IMR-90 (cell line): ENCODE data around the gene CCDC97. TPM values are rescaled to one million over a fixed set of nuclear protein-coding genes. Genes with fewer than 3 reads are reported as not detected.

Source experiments
- ATAC-seq: fragments of 200-7000 bp; cut with Tn5 transposase; 2 replicates; pipeline ENCODE4 v1.9.1; 2020; ENCODE audit warnings: low read depth, mild to moderate bottlenecking, moderate library complexity
- BruUV-seq: library from RNA; stranded (reverse); fragments of 400-500 nt; replicated peaks from 2 replicates; lab custom pipeline; 2021; lab: Mats Ljungman, UMichigan
- CTCF ChIA-PET: fragments of 300-600 bp; formaldehyde crosslinking; extraction: SDS; loops from one replicate; lab custom pipeline; 2021; ENCODE audit warnings: antibody characterized with exemption; lab: Yijun Ruan, JAX
- POLR2A ChIA-PET: fragments of 300-600 bp; sonication (Branson Sonifier 250); formaldehyde crosslinking; loops from one replicate; lab custom pipeline; 2022; ENCODE audit warnings: antibody characterized with exemption; ENCODE audit not compliant: unreplicated experiment; lab: Charles Lee
- DNase-seq: peaks from one replicate; pipeline ENCODE4 v3.0.0; 2013
- H2AFZ ChIP-seq: replicated peaks from 2 replicates; pipeline ENCODE3; 2013; ENCODE audit warnings: low read length, mild to moderate bottlenecking; ENCODE audit not compliant: poor library complexity
- H2AK5ac ChIP-seq: 2 replicates; pipeline ENCODE4 v1.6.1; 2013; ENCODE audit warnings: low read depth, low read length, inconsistent platforms
- H2AK9ac ChIP-seq: replicated peaks from 2 replicates; pipeline ENCODE3; 2013; ENCODE audit warnings: mild to moderate bottlenecking, low read depth, low read length, moderate library complexity; ENCODE audit not compliant: poor library complexity
- H2BK120ac ChIP-seq: 2 replicates; pipeline ENCODE4 v1.6.1; 2013; ENCODE audit warnings: low read depth, low read length, inconsistent platforms
- H2BK15ac ChIP-seq: 3 replicates; pipeline ENCODE4 v1.6.1; 2013; ENCODE audit warnings: low read depth, low read length, inconsistent platforms
- H2BK20ac ChIP-seq: 2 replicates; pipeline ENCODE4 v1.6.1; 2013; ENCODE audit warnings: low read depth, mild to moderate bottlenecking, inconsistent platforms, low read length, moderate library complexity
- H2BK5ac ChIP-seq: 2 replicates; pipeline ENCODE4 v1.6.1; 2013; ENCODE audit warnings: mild to moderate bottlenecking, low read depth, low read length, inconsistent platforms; ENCODE audit not compliant: poor library complexity, severe bottlenecking
- H3K14ac ChIP-seq: replicated peaks from 2 replicates; pipeline ENCODE4 v1.6.1; 2013; ENCODE audit warnings: low read depth, low read length, inconsistent platforms
- H3K18ac ChIP-seq: 2 replicates; pipeline ENCODE4 v1.6.1; 2013; ENCODE audit warnings: low read depth, low read length, control low read depth
- H3K23ac ChIP-seq: 2 replicates; pipeline ENCODE4 v1.6.1; 2013; ENCODE audit warnings: low read depth, low read length, inconsistent platforms
- H3K27ac ChIP-seq: 2 replicates; pipeline ENCODE4 v1.5.1; 2013; ENCODE audit warnings: mild to moderate bottlenecking, control low read depth, low read length; ENCODE audit not compliant: insufficient read depth
- H3K27me3 ChIP-seq: 2 replicates; pipeline ENCODE4 v1.6.1; 2013; ENCODE audit warnings: low read length; ENCODE audit not compliant: control insufficient read depth, insufficient read depth
- H3K36me3 ChIP-seq: 2 replicates; pipeline ENCODE4 v1.6.1; 2013; ENCODE audit warnings: low read length, mixed read lengths; ENCODE audit not compliant: control insufficient read depth, insufficient read depth
- H3K4ac ChIP-seq: 2 replicates; pipeline ENCODE4 v1.6.1; 2013; ENCODE audit warnings: low read depth, low read length, inconsistent platforms
- H3K4me1 ChIP-seq: 2 replicates; pipeline ENCODE4 v1.6.1; 2013; ENCODE audit warnings: low read length, mixed read lengths; ENCODE audit not compliant: control insufficient read depth, insufficient read depth
- H3K4me2 ChIP-seq: 2 replicates; pipeline ENCODE4 v1.6.1; 2013; ENCODE audit warnings: low read depth, mild to moderate bottlenecking, control low read depth, low read length, moderate library complexity
- H3K4me3 ChIP-seq: 2 replicates; pipeline ENCODE4 v1.5.1; 2013; ENCODE audit warnings: low read depth, mild to moderate bottlenecking, control low read depth, low read length, moderate library complexity; ENCODE audit not compliant: insufficient read depth
- H3K56ac ChIP-seq: 2 replicates; pipeline ENCODE4 v1.6.1; 2013; ENCODE audit warnings: low read length, inconsistent platforms; ENCODE audit not compliant: insufficient read depth; ENCODE audit errors: extremely low read depth
- H3K79me1 ChIP-seq, 2 experiments: 2 replicates each; pipeline ENCODE4 v1.6.1; 2013; ENCODE audit warnings: low read length in 2 of 2, inconsistent platforms in 1 of 2, low read depth in 1 of 2
- H3K9ac ChIP-seq: 2 replicates; pipeline ENCODE4 v1.6.1; 2013; ENCODE audit warnings: low read depth, low read length, control low read depth
- H3K9me1 ChIP-seq: 2 replicates; pipeline ENCODE4 v1.6.1; 2013; ENCODE audit warnings: low read length, inconsistent platforms; ENCODE audit not compliant: insufficient read depth
- H3K9me3 ChIP-seq: 2 replicates; pipeline ENCODE4 v1.6.1; 2013; ENCODE audit warnings: low read length; ENCODE audit not compliant: control insufficient read depth, insufficient read depth
- H4K20me1 ChIP-seq: 2 replicates; pipeline ENCODE4 v1.6.1; 2013; ENCODE audit warnings: low read length, inconsistent platforms; ENCODE audit not compliant: insufficient read depth
- H4K5ac ChIP-seq: 2 replicates; pipeline ENCODE4 v1.6.1; 2013; ENCODE audit warnings: mild to moderate bottlenecking, low read depth, low read length, control low read depth
- H4K8ac ChIP-seq, 2 experiments: 2 replicates each; pipeline ENCODE4 v1.6.1; 2013; ENCODE audit warnings: low read depth in 2 of 2, low read length in 2 of 2, control low read depth in 1 of 2, inconsistent platforms in 1 of 2
- H4K91ac ChIP-seq: 2 replicates; pipeline ENCODE4 v1.6.1; 2013; ENCODE audit warnings: low read depth, low read length, inconsistent platforms; ENCODE audit not compliant: insufficient read depth
- CTCF ChIP-seq: conservative IDR thresholded peaks from 2 replicates; pipeline ENCODE4 v1.5.1; 2012; ENCODE audit warnings: mild to moderate bottlenecking, low read depth, low read length, improper control_type of control experiment
- MAZ ChIP-seq: IDR thresholded peaks from 2 replicates; pipeline ENCODE4 v1.6.1; 2012; ENCODE audit warnings: low read depth, mild to moderate bottlenecking, low read length, improper control_type of control experiment, moderate library complexity, borderline replicate concordance
- POLR2A ChIP-seq: IDR thresholded peaks from 2 replicates; pipeline ENCODE4 v1.6.1; 2012; ENCODE audit warnings: mild to moderate bottlenecking, low read depth, low read length
- SMC3 ChIP-seq: fragments of 150-350 bp; IDR thresholded peaks from 2 replicates; pipeline ENCODE4 v1.6.1; 2016; ENCODE audit warnings: low read depth, mild to moderate bottlenecking, antibody characterized with exemption, low read length, moderate library complexity
- WGBS, 2 experiments: methylation state at CpG; one replicate each; pipeline versions ENCODE4 v1.1.5 to v1.1.7; 2013; ENCODE audit warnings: missing lambda C conversion rate in 2 of 2; ENCODE audit not compliant: insufficient read length in 1 of 2; ENCODE audit errors: extremely low coverage in 2 of 2; 5-methylcytosine and 5-hydroxymethylcytosine counted together
- dilution Hi-C: fragments of 300-500 bp; cut with HindIII; formaldehyde crosslinking; loops from one replicate; pipeline ENCODE4 v1.14.3; 2018; ENCODE audit warnings: low sequenced_read_pairs; ENCODE audit not compliant: unreplicated experiment
- in situ Hi-C: fragments of 300-500 bp; cut with MboI; formaldehyde crosslinking; loops from 3 replicates; pipeline ENCODE4 v1.14.3; 2019; ENCODE audit warnings: low sequenced_read_pairs, inconsistent platforms, mixed read lengths
- intact Hi-C: fragments of 100-400 bp; cut with micrococcal nuclease; formaldehyde crosslinking; loops from 2 replicates; pipeline ENCODE4 v1.10.0; 2022
- polyA plus RNA-seq, 3 experiments: library from polyadenylated mRNA; depleted of rRNA; stranded (reverse); fragments of >200 nt; gene quantifications; 2 replicates each; pipeline ENCODE4 v1.2.3, GENCODE V29; 2012; ENCODE audit warnings: low replicate concordance in 1 of 3
- total RNA-seq: library from RNA; depleted of rRNA; stranded (reverse); fragments of >200 nt; gene quantifications from 2 replicates; pipeline ENCODE4 v1.2.3, GENCODE V29; 2012

The CCDC97 gene
- total and polyA plus RNA-seq, 2 of the 4 experiments (the other 2 are of a cell fraction): 4.1 to 11.0 TPM

GRCh38 chr19:41297628-41298347 is 12.2 kb upstream of the CCDC97 start:
- H2AK5ac ChIP-seq: no peak overlapping the region
- no peaks in the 10 kb centered on the region for H3K27me3 ChIP-seq
- no peak overlapping the region for H2AFZ ChIP-seq
- peaks cover 80% of the 10 kb centered on the region for H3K36me3 ChIP-seq
- peaks cover 59% of the 10 kb centered on the region for H4K20me1 ChIP-seq
- H3K4me3 ChIP-seq: no peak overlapping the region
- H3K4ac ChIP-seq: no peak overlapping the region
- H4K5ac ChIP-seq: no peak overlapping the region
- peak overlapping the region; percentile 40; the same call in 1 of the 2 replicates for H3K23ac ChIP-seq
- POLR2A ChIA-PET: no interaction called here
- CTCF ChIA-PET: interaction anchor here (1.0 to 1.5 kb wide), 2 partner anchors 10 to 11 kb away, joined by 3 to 4 read pairs; no protein-coding TSS in a partner anchor
- no peak for TF ChIP-seq MAZ
- no peak for TF ChIP-seq SMC3
- no peak for TF ChIP-seq CTCF
- no peak for TF ChIP-seq POLR2A
- no peak overlapping the region for H2AK9ac ChIP-seq
- H3K9me1 ChIP-seq: peaks cover 25% of the 10 kb centered on the region
- no peak overlapping the region for H2BK120ac ChIP-seq
- no TSS peak for BruUV-seq
- ATAC-seq: no peak
- no peak overlapping the region for H3K27ac ChIP-seq
- no peak overlapping the region for H2BK15ac ChIP-seq
- no peak overlapping the region for H4K8ac ChIP-seq
- dilution Hi-C loops (no loop called here), intact Hi-C loops (no loop called here), in situ Hi-C loops (no loop called here)
- DNase-seq: no peak
- no peak overlapping the region for H3K56ac ChIP-seq
- no peak overlapping the region for H2BK20ac ChIP-seq
- no peak overlapping the region for H4K91ac ChIP-seq
- H3K79me1 ChIP-seq: peaks cover 57 to 77% of the 10 kb centered on the region in 2 experiments
- no peak overlapping the region for H3K9ac ChIP-seq
- no CpG with 5 or more reads among the region's 7 CpGs for WGBS, 2 experiments
- peaks cover 24% of the 10 kb centered on the region for H3K4me1 ChIP-seq
- no peak overlapping the region for H3K18ac ChIP-seq
- no peaks in the 10 kb centered on the region for H3K9me3 ChIP-seq
- H2BK5ac ChIP-seq: no peak overlapping the region
- H3K14ac ChIP-seq: peak overlapping the region; percentile 10; the same call in 1 of the 2 replicates
- no peak overlapping the region; the same call in 1 of the 2 replicates for H3K4me2 ChIP-seq
